CD8-positive, alpha-beta memory T cell (primary cell): ENCODE results near the gene AHRR. TPM values are rescaled to one million over a fixed set of nuclear protein-coding genes. Genes with fewer than 3 reads are reported as not detected.
"Not testable (repeated sequence)": the region's sequence is repeated elsewhere in the genome, so short reads cannot be mapped to it uniquely, and the experiment has no call there.

Experiments
- CTCF ChIA-PET: fragments of 350-600 bp; sonication (Branson Sonifier 250); formaldehyde crosslinking; loops from one replicate; lab custom pipeline; 2021; ENCODE audit warnings: antibody characterized with exemption; lab: Charles Lee
- POLR2A ChIA-PET: fragments of 350-600 bp; sonication (Branson Sonifier 250); formaldehyde crosslinking; loops from one replicate; lab custom pipeline; 2021; ENCODE audit warnings: antibody characterized with exemption; lab: Charles Lee
- DNase-seq, 5 donors: peaks; one replicate each; pipeline versions ENCODE4 v3.0.0 to v3.0.0-alpha.2; 2020 to 2022; ENCODE audit warnings: mixed read lengths in 1 of 5
- H3K27ac ChIP-seq: one replicate; pipeline ENCODE4 v1.7.0; 2013; ENCODE audit warnings: low read depth, mild to moderate bottlenecking, low read length, moderate library complexity
- H3K27me3 ChIP-seq: 2 replicates; pipeline ENCODE4 v1.7.0; 2013; ENCODE audit warnings: low read length, mild to moderate bottlenecking; ENCODE audit not compliant: insufficient read depth, poor library complexity, severe bottlenecking
- H3K36me3 ChIP-seq: 2 replicates; pipeline ENCODE4 v1.7.0; 2013; ENCODE audit warnings: mild to moderate bottlenecking, low read length, moderate library complexity; ENCODE audit not compliant: insufficient read depth
- H3K4me1 ChIP-seq: 2 replicates; pipeline ENCODE4 v1.7.0; 2013; ENCODE audit warnings: mild to moderate bottlenecking, low read length, moderate library complexity; ENCODE audit not compliant: insufficient read depth
- H3K4me3 ChIP-seq: 2 replicates; pipeline ENCODE4 v1.7.0; 2013; ENCODE audit warnings: mild to moderate bottlenecking, low read length
- H3K9me3 ChIP-seq: 2 replicates; pipeline ENCODE4 v1.7.0; 2013; ENCODE audit warnings: mild to moderate bottlenecking, low read length
- H3K27ac Mint-ChIP-seq, 8 donors: one replicate each; pipeline ENCODE4 v1.8.0; 2020 to 2021; ENCODE audit warnings: mixed read lengths in 8 of 8, mild to moderate bottlenecking in 6 of 8, inconsistent platforms in 3 of 8, moderate library complexity in 3 of 8
- H3K27me3 Mint-ChIP-seq, 2 donors: one replicate each; pipeline ENCODE4 v1.8.0; 2020 to 2021; ENCODE audit warnings: mixed read lengths in 2 of 2, mild to moderate bottlenecking in 1 of 2, moderate library complexity in 1 of 2
- H3K36me3 Mint-ChIP-seq, 3 donors: one replicate each; pipeline ENCODE4 v1.8.0; 2020 to 2021; ENCODE audit warnings: mixed read lengths in 3 of 3, inconsistent platforms in 1 of 3, mild to moderate bottlenecking in 1 of 3
- H3K4me1 Mint-ChIP-seq, 3 donors: one replicate each; pipeline ENCODE4 v1.8.0; 2020 to 2021; ENCODE audit warnings: mixed read lengths in 3 of 3, inconsistent platforms in 1 of 3, mild to moderate bottlenecking in 1 of 3
- H3K4me3 Mint-ChIP-seq, 7 donors: one replicate each; pipeline ENCODE4 v1.8.0; 2020 to 2021; ENCODE audit warnings: mixed read lengths in 7 of 7, mild to moderate bottlenecking in 6 of 7, moderate library complexity in 4 of 7, inconsistent platforms in 2 of 7
- H3K9me3 Mint-ChIP-seq, 5 donors: one replicate each; pipeline ENCODE4 v1.8.0; 2020 to 2022; ENCODE audit warnings: mixed read lengths in 5 of 5, mild to moderate bottlenecking in 3 of 5, moderate library complexity in 2 of 5, inconsistent platforms in 1 of 5
- polyA plus RNA-seq: library from polyadenylated mRNA; unstranded; fragments of 300-500 nt; fragmentation: Illumina TruSeq; gene quantifications from one replicate; pipeline ENCODE4 v1.2.3, GENCODE V29; 2021
- total RNA-seq, 2 experiments: library from RNA; stranded (reverse); gene quantifications; one replicate each; pipeline ENCODE4 v1.2.3, GENCODE V29; 2021

Gene AHRR
- total and polyA plus RNA-seq, 3 experiments from 2014 or later = 31.7 to 38.2 TPM; not detected in 1

DNA sequence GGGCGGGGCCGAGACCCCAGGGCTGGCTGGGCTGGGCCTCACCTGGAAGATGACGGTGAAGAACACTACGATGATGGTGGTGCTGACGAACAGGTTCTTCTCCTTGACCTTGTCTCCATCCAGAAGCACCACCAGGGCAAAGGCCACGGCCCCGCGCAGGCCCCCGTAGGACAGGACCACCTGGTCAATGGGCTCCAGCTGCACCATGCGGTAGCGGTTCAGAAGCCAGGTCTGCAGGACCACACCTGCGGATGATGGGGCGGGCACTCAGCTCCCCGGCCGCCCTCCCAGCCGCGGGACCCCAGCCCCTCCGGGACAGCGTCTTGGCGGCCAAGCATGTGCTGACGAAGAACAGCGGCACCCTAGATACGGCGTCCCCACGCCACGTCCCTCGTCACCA lies 161.0 kb downstream of the AHRR start:
- Mint-ChIP-seq H3K36me3 (no peaks in the 10 kb centered on the region), H3K4me3 (no peak overlapping the region), H3K4me1 (peaks cover 0 to 14% (median 2%) of the 10 kb centered on the region in 3 donors), H3K27ac (no peak overlapping the region), H3K9me3 (no peaks in the 10 kb centered on the region), H3K27me3 (peaks cover 12 to 18% of the 10 kb centered on the region in 2 donors)
- Histone ChIP-seq H3K27ac (no peak overlapping the region), H3K4me1 (peaks cover 4% of the 10 kb centered on the region), H3K27me3 (no peaks in the 10 kb centered on the region), H3K36me3 (no peaks in the 10 kb centered on the region), H3K9me3 (no peaks in the 10 kb centered on the region), H3K4me3 (no peak overlapping the region)
- ChIA-PET CTCF (no interaction called here), POLR2A (no interaction called here)
- no peak for DNase-seq

DNA sequence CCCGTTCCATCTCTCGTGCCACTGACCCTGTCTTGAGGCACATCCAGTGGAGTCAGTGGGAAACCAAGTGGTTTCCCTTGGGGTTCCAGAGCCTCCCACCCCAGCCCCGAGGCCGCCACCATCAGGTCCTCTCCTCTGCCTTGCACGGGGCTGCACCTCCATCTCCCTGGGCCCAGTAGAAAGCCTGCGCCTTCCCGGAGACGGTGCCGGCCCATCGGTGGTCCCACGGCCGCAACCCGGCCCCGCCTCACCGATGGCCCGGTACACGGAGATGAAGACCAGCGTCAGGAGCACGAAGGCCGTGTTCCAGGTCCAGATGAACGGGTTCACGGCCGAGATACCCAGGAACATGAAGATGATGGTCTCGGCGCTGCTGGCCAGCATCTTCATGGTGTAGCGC lies 161.5 kb downstream of the AHRR start:
- peaks cover 0 to 14% (median 2%) of the 10 kb centered on the region in 3 donors for H3K4me1 Mint-ChIP-seq
- H3K36me3 Mint-ChIP-seq = no peaks in the 10 kb centered on the region
- no peak for DNase-seq
- no peaks in the 10 kb centered on the region for H3K9me3 ChIP-seq
- peaks cover 10 to 15% of the 10 kb centered on the region in 2 donors for H3K27me3 Mint-ChIP-seq
- H3K27me3 ChIP-seq = no peaks in the 10 kb centered on the region
- ChIA-PET POLR2A (no interaction called here), CTCF (no interaction called here)
- peaks cover 4% of the 10 kb centered on the region for H3K4me1 ChIP-seq
- no peaks in the 10 kb centered on the region for H3K36me3 ChIP-seq
- H3K4me3 ChIP-seq = no peak overlapping the region
- H3K9me3 Mint-ChIP-seq = no peaks in the 10 kb centered on the region
- no peak overlapping the region for H3K27ac ChIP-seq
- H3K27ac Mint-ChIP-seq = no peak overlapping the region
- peak overlapping the region in 1 of 7 donors; percentile 27 for H3K4me3 Mint-ChIP-seq

DNA sequence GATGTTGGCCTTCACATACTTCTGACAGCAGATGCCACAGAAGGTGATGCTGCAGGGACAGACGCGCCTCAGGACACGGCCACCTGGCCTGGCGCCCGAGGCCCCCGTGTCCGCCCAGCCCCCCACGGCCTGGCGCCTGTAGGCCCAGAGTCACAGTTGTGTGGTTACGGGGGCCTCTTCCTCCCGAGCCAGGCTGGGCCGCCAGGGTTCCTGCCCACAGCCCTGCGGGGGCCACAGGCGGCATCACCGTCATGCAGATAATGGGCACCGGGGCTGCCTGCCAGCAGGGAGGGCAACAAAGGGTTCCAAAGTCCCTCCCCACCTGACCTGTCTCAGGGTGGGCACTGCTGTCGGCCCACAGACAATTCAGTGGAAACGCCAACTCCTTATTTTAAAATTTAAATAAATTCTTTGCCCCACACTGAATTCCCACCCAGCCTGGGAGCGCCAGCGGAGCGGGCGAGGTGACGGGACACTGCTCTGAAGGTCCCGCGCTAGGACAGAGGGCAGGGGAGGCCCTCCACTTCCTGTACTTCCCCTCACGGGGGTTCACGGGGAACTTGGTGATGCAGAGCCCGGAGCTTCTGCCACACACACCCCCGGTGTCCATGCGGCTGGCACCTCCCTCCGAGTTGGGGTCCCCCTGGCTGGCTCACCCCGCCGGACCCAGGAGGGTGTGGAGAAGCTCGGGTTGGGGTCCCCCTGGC lies 162.1 kb downstream of the AHRR start:
- CTCF ChIA-PET = no interaction called here
- DNase-seq = no peak
- Mint-ChIP-seq H3K27ac (no peak overlapping the region), H3K4me1 (peaks cover 0 to 14% (median 2%) of the 10 kb centered on the region in 3 donors), H3K9me3 (no peaks in the 10 kb centered on the region), H3K27me3 (peaks cover 10 to 15% of the 10 kb centered on the region in 2 donors), H3K4me3 (no peak overlapping the region), H3K36me3 (no peaks in the 10 kb centered on the region)
- H3K4me1 ChIP-seq = peaks cover 4% of the 10 kb centered on the region
- H3K9me3 ChIP-seq = no peaks in the 10 kb centered on the region
- H3K27me3 ChIP-seq = no peaks in the 10 kb centered on the region
- no peak overlapping the region for H3K4me3 ChIP-seq
- no peak overlapping the region for H3K27ac ChIP-seq
- POLR2A ChIA-PET = no interaction called here
- no peaks in the 10 kb centered on the region for H3K36me3 ChIP-seq

DNA sequence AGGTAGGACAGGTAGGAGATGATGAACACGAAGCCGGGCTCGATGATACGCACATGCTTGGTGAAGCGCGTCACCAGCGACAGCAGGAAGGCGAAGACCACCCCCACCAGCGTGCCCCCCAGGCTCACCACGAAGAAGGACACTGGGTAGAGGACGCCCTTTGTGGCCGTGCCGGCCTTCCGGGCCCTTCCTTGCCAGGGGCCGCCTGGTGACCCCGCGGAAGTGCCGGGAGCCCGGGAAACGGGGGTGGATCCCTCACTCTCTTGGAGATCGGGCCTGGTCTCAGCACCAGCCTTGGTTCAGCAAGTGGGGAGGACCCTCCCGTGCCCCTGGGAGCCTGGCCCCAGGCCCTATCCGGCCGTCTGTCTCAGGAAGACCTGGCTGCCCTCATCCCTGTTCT lies 163.0 kb downstream of the AHRR start:
- POLR2A ChIA-PET = no interaction called here
- H3K27me3 Mint-ChIP-seq = peaks cover 10 to 15% of the 10 kb centered on the region in 2 donors
- no peaks in the 10 kb centered on the region for H3K27me3 ChIP-seq

DNA sequence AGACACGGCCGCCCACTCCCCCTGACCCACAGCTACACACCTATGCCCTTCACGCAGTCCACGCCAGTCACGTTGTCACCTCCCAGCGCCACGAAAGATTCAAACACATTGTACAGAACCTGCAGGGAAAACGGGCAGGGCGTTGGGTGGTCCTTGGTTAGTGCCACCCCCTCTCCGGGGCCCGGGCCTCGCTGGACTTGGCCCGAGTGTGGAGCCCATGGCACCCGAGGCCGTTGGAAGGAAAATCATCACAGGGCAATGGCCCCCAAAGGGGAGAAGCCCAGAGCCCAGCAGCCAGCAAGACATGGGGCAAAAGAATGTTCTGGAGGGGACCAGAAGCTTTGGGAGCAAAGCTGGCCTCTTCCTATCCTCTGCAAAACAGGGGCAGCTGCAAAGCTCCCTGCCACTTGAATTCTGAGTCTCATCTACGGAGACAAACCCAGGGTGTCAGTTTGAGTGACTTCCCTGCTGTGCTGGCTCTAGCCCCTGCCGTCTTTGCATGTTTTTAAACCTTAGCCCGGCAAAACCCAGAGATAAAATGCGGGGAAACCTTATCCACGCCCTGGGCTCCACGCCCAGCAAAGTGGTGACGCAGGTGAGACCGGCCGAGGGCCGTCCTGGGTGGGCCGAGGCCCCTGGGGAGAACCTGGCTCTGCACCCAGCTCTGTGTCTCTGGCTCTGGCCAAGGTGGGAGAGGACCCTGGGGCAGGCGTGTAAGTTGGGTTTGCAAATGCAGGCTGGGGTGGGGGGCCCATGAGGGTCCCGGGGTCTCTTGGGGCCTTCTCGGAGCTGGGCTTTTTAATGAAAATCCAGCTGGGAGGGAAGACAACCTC lies 163.8 kb downstream of the AHRR start:
- no peaks in the 10 kb centered on the region for H3K9me3 ChIP-seq
- no peak overlapping the region for H3K27ac ChIP-seq
- Mint-ChIP-seq H3K27me3 (peaks cover 10 to 15% of the 10 kb centered on the region in 2 donors), H3K9me3 (no peaks in the 10 kb centered on the region), H3K4me1 (peaks cover 0 to 14% (median 2%) of the 10 kb centered on the region in 3 donors), H3K27ac (no peak overlapping the region), H3K36me3 (no peaks in the 10 kb centered on the region), H3K4me3 (peak overlapping the region in 2 of 7 donors; percentile 34 to 66)
- DNase-seq = no peak
- CTCF ChIA-PET = no interaction called here
- peaks cover 4% of the 10 kb centered on the region for H3K4me1 ChIP-seq
- no peaks in the 10 kb centered on the region for H3K27me3 ChIP-seq
- H3K36me3 ChIP-seq = no peaks in the 10 kb centered on the region
- H3K4me3 ChIP-seq = no peak overlapping the region
- POLR2A ChIA-PET = no interaction called here

More for the DNA sequence above, 163.0 kb downstream of the AHRR start:
- H3K9me3 Mint-ChIP-seq = no peaks in the 10 kb centered on the region
- H3K27ac ChIP-seq = no peak overlapping the region
- no peaks in the 10 kb centered on the region for H3K36me3 Mint-ChIP-seq
- no peak overlapping the region for H3K27ac Mint-ChIP-seq
- CTCF ChIA-PET = no interaction called here
- no peak overlapping the region for H3K4me3 Mint-ChIP-seq
- no peaks in the 10 kb centered on the region for H3K9me3 ChIP-seq
- no peak overlapping the region for H3K4me3 ChIP-seq
- H3K4me1 ChIP-seq = peaks cover 4% of the 10 kb centered on the region
- H3K36me3 ChIP-seq = no peaks in the 10 kb centered on the region
- H3K4me1 Mint-ChIP-seq = peaks cover 0 to 14% (median 2%) of the 10 kb centered on the region in 3 donors
- DNase-seq = no peak

DNA sequence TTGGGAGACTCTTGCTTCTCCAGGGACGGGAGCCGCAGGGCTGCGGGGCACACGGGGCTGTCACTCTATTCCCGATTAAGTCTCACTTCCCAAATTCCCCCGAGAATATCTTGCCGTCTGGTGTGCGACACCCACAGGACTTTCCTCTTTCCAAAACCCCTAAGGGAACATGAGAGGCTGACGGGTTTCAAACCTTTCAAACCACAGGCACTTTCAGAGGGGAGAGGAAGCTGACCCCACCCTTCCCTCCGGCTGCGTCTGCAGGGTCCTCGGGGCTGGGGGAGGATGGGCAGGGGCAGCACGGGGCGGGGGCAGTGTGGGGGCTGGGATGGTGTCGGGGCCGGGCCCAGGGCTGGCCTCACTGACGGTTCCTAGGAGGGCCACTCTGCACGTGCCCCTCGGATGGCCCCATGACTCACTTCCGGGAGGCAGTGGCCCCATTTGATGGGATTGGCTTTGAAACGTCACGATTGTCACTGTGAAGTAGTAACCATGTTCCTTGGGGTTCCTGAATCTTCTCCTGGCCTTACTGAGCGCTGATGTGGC lies 164.5 kb downstream of the AHRR start:
- Mint-ChIP-seq H3K4me1 (peaks cover 0 to 14% (median 2%) of the 10 kb centered on the region in 3 donors), H3K9me3 (no peaks in the 10 kb centered on the region), H3K27ac (peak overlapping the region in 2 of 8 donors; percentile 58 to 75), H3K4me3 (peak overlapping the region in 3 of 7 donors; percentile 34 to 66 (median 36)), H3K36me3 (no peaks in the 10 kb centered on the region), H3K27me3 (peaks cover 6 to 15% of the 10 kb centered on the region in 2 donors)
- POLR2A ChIA-PET = no interaction called here
- Histone ChIP-seq H3K27ac (no peak overlapping the region), H3K36me3 (no peaks in the 10 kb centered on the region), H3K9me3 (no peaks in the 10 kb centered on the region), H3K4me3 (no peak overlapping the region), H3K4me1 (peaks cover 4% of the 10 kb centered on the region), H3K27me3 (no peaks in the 10 kb centered on the region)
- no peak for DNase-seq
- CTCF ChIA-PET = no interaction called here

DNA sequence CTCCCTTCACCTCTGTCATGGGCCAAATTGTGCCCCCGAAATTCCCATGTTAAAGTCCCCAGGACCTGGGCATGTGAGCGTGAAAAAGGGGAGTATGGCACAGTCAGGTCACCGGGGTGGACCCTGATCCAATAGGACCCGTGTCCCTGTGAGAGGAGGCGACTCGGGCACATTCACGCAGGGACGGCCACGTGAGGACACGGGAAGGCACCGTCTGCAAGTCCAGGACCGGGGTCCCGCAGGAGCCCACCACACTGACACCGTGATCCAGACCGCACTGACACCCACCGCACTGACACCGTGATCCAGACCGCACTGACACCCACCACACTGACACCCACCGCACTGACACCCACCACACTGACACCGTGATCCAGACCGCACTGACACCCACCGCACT lies 165.1 kb downstream of the AHRR start:
- Mint-ChIP-seq H3K4me3 (peak overlapping the region in 2 of 7 donors; percentile 36 to 66), H3K4me1 (peaks cover 0 to 14% (median 2%) of the 10 kb centered on the region in 3 donors), H3K27ac (peak overlapping the region in 1 of 8 donors; percentile 58), H3K27me3 (peaks cover 6 to 11% of the 10 kb centered on the region in 2 donors)
- DNase-seq, H3K27ac ChIP-seq, H3K9me3 ChIP-seq, H3K4me3 ChIP-seq, H3K36me3 Mint-ChIP-seq, POLR2A ChIA-PET, CTCF ChIA-PET, H3K36me3 ChIP-seq, H3K27me3 ChIP-seq, H3K9me3 Mint-ChIP-seq, H3K4me1 ChIP-seq: not testable (repeated sequence)
